ENCODE data around the gene FASTK.
A peak's percentile ranks its signal among the peaks of the same experiment; 100 is the strongest.

FASTK gene

DNA sequence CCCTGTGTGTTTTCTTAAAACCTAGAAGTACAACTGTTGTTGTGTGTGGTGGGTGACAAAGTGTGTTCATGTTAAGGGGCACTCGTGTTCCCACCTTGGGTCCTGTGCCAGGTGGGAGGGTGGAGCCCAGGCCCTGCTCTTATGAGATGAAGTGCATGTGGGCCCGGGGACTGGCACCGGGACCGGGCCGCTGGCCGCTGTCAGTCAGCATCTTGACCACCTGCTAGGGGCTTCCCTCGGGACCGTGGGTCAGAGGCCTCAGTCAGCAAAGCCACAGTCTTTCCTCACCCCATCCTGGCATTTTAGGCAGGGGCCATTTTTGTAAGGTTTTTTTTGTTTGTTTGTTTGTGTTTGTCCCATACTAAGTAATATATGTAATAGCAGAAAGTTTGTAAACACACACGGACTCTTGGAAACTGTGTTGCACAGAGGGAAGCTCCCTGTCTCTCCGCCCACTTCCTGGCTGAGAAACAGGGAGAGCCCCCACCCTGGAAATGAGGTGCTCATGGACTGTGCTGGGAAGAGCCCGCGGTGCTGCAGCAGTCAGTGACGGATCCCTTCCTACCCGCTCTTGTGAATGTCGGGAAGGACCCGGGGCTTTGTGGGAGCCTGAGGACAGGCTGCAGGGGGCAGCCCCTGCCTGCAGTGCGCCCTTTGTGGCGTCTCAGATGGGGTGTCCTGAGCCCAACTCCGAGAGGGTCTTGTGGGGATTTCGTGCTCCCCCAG is 19.0 kb upstream of the FASTK start:
- H3K27me3 Mint-ChIP-seq, result no peaks in the 10 kb centered on the region
- H3K9me3 Mint-ChIP-seq, result no peaks in the 10 kb centered on the region
- peaks cover 76% of the 10 kb centered on the region for H3K4me1 Mint-ChIP-seq (ENCODE audit: low read depth)
- H3K36me3 Mint-ChIP-seq (ENCODE audit: low read depth), result peaks cover 71% of the 10 kb centered on the region
- H3K4me3 Mint-ChIP-seq, result no peak overlapping the region
- intact Hi-C loops (cut with micrococcal nuclease), result no loop called here
- no peak overlapping the region for H3K27ac Mint-ChIP-seq

DNA sequence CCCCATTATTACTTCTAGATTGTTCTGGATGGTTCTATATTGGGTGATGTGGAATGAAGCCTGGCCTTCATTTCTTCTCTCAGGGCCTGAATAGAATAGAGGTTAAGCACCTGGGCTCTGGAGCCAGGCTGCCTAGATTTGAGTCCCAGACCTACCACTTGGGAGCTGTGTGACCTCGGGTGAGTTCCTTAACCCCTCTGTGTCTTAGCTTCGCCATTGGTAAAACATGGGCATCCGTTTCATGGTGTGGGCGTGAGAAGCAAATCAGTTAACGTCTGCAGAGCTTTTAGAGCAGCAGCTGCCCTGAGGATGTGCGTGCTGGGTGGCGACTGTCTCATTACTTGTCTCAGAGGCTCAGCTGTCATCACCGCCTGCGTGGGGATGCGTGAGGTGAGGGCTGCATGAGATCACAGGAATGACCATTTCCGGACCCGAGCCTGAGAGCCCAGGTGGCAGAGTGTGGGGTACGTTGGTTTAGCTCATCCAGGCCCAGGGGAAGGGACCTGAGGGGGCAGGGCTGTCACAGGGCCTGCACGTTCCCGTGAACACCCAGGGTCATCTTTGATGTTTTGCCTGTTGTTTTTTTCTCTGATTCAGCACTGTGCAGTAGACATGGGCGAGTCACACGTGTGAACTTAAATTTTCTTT is 15.3 kb upstream of the FASTK start:
- H3K36me3 Mint-ChIP-seq (ENCODE audit: low read depth), result peaks cover 75% of the 10 kb centered on the region

GRCh38 chr7:151095123-151095797 is 14.7 kb upstream of the FASTK start:
- peak overlapping the region; percentile 10 for H3K27ac Mint-ChIP-seq
- peaks cover 83% of the 10 kb centered on the region for H3K4me1 Mint-ChIP-seq (ENCODE audit: low read depth)
- H3K9me3 Mint-ChIP-seq, result no peaks in the 10 kb centered on the region
- H3K27me3 Mint-ChIP-seq, result no peaks in the 10 kb centered on the region
- intact Hi-C loops (cut with micrococcal nuclease), result no loop called here
- H3K36me3 Mint-ChIP-seq (ENCODE audit: low read depth), result peaks cover 78% of the 10 kb centered on the region
- H3K4me3 Mint-ChIP-seq, result no peak overlapping the region

More for the DNA sequence above, 15.3 kb upstream of the FASTK start:
- intact Hi-C loops (cut with micrococcal nuclease), result no loop called here
- no peaks in the 10 kb centered on the region for H3K9me3 Mint-ChIP-seq
- peaks cover 79% of the 10 kb centered on the region for H3K4me1 Mint-ChIP-seq (ENCODE audit: low read depth)
- no peaks in the 10 kb centered on the region for H3K27me3 Mint-ChIP-seq
- H3K4me3 Mint-ChIP-seq, result no peak overlapping the region
- no peak overlapping the region for H3K27ac Mint-ChIP-seq

DNA sequence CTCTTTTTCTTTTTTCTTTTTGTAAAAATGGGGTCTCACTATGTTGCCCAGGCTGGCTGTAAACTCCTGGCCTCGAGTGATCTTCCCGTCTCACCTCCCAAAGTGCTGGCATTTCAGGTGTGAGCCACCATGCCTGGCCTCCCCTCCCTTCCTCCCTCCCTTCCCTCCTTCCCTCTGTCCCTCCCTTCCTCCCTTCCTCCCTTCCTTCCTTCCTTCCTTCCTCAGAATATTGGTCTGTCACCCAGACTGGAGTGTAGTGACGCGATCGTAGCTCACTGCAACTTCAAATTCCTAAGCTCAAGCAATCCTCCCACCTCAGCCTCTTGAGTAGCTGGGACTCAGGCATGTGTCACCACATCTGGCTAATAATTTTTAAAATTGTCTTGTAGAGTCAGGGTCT is 14.1 kb upstream of the FASTK start:
- no peaks in the 10 kb centered on the region for H3K9me3 Mint-ChIP-seq
- intact Hi-C loops (cut with micrococcal nuclease), result no loop called here

DNA sequence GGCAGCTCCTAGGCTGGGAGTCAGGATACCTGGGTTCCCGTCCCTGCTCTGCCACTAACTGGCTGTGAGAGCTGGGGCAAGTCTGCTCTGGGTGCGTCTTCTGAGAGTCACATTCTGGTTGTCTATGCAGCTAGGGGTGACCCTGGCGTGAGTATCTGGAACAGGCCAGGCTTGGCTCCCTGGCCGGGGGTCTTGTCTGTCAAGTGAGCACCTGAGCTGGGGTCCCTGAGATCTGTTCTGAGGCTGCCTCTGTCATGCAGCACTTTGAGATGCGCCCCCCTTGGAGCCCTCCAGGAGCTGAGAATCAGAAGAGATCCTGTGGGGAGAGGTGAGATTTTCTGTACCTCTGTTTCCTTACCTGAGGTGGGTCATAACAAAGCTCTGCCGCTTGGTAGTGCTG is 13.1 kb upstream of the FASTK start:
- Mint-ChIP-seq H3K4me1 (ENCODE audit: low read depth) (peaks cover 90% of the 10 kb centered on the region), H3K4me3 (no peak overlapping the region), H3K27ac (no peak overlapping the region), H3K27me3 (no peaks in the 10 kb centered on the region), H3K9me3 (no peaks in the 10 kb centered on the region), H3K36me3 (ENCODE audit: low read depth) (peaks cover 93% of the 10 kb centered on the region)
- intact Hi-C loops (cut with micrococcal nuclease), result no loop called here

More for the DNA sequence above, 14.1 kb upstream of the FASTK start:
- Mint-ChIP-seq H3K4me3 (no peak overlapping the region), H3K4me1 (ENCODE audit: low read depth) (peaks cover 85% of the 10 kb centered on the region), H3K27ac (peak overlapping the region; percentile 10), H3K36me3 (ENCODE audit: low read depth) (peaks cover 84% of the 10 kb centered on the region), H3K27me3 (no peaks in the 10 kb centered on the region)

DNA sequence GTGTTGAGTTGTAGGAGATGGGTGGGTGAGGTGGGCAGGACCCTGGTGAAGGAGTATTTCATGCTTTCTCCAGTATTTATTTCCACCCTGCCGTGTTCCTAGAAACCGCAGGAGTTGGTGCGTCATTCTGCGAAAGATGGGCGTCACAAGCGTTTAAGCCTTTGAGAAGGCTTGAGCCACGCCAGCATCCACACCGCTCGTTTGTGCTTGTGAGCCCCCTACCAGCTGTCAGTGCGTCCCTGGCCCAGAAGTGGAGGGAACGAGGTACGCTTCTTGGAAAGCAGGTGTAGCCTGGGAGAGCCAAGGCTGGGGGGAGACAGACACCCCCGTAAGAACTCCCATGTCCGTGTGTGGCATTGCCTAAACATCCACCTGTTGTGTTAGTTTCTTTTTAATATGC is 11.4 kb upstream of the FASTK start:
- Mint-ChIP-seq H3K36me3 (ENCODE audit: low read depth) (peaks cover 94% of the 10 kb centered on the region), H3K4me3 (no peak overlapping the region), H3K4me1 (ENCODE audit: low read depth) (peaks cover 86% of the 10 kb centered on the region), H3K27ac (peak overlapping the region; percentile 96), H3K27me3 (no peaks in the 10 kb centered on the region), H3K9me3 (no peaks in the 10 kb centered on the region)
- intact Hi-C loops (cut with micrococcal nuclease), result no loop called here

DNA sequence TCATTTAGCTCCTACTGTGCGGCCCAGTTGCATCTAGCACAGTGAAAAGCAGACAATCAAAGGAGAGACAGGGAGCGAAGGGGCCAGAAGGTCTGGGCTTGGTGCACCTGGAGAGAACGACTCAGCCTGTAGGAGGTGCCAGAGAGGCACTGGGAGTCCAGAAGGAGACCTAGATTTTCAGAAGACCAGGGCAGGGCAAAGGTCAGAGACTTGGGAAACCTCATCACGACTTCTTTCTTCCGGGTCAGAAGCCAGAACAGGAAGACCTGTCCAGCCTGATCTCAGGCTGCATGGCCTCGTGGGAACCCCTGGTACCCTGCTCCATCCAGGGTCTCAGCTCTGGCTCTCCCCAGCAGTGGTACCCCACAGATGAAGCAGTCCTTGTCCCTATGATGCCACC is 10.8 kb upstream of the FASTK start:
- intact Hi-C loops (cut with micrococcal nuclease), result no loop called here
- Mint-ChIP-seq H3K4me1 (ENCODE audit: low read depth) (peaks cover 81% of the 10 kb centered on the region), H3K9me3 (no peaks in the 10 kb centered on the region), H3K27ac (peak overlapping the region; percentile 96), H3K36me3 (ENCODE audit: low read depth) (peaks cover 91% of the 10 kb centered on the region), H3K4me3 (peak overlapping the region; percentile 20), H3K27me3 (no peaks in the 10 kb centered on the region)

- no peaks in the 10 kb centered on the region for H3K9me3 Mint-ChIP-seq
- H3K27me3 Mint-ChIP-seq, result no peaks in the 10 kb centered on the region
- H3K4me1 Mint-ChIP-seq (ENCODE audit: low read depth), result peaks cover 77% of the 10 kb centered on the region
- no peak overlapping the region for H3K4me3 Mint-ChIP-seq
- peak overlapping the region; percentile 96 for H3K27ac Mint-ChIP-seq
- peaks cover 87% of the 10 kb centered on the region for H3K36me3 Mint-ChIP-seq (ENCODE audit: low read depth)
- intact Hi-C loops (cut with micrococcal nuclease), result no loop called here
Observed at GRCh38 chr7:151091003-151091402, 10.4 kb upstream of the FASTK start.

DNA sequence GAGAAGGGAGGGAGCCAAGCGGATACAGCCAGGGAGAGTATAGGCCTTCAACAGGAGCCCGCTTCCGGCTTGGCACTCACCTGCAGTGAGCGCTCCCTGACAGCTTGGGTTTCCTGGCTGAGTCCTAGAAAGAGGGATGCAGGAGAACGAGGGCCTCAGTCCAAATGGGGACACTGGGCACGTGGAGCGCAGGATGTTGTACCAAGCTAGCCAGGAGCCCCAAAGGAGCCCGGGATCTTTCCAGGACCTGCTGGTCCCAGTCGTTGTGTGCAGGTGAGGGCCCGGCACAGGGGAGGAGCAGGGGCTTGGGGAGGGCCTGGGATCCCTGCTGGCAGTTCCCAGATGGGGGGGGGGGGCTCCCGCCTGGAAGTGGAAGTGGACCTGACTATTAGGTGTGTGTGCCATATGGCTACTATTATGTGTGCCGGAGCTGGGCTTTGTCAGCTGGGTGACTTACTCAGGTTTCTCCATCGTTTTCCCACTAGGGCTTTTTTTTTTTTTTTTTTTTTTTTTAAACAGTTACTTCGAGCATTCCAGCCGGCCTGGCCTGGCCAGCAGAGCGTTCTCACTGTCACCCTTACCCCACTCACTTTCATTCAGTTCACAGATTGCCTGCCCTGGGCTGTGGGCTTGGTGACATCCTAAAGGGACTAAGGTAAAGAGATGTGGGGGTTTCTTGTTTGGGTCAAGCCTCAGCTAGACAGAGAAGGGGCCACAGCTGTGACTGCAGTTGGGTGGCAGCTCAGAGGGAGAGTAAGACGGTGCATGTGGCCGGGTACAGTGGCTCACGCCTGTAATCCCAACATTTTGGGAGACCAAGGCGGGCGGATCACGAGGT is 9.5 kb upstream of the FASTK start:
- Mint-ChIP-seq H3K4me3 (peak overlapping the region; percentile 79), H3K27ac (peak overlapping the region; percentile 96), H3K36me3 (ENCODE audit: low read depth) (peaks cover 81% of the 10 kb centered on the region), H3K27me3 (no peaks in the 10 kb centered on the region), H3K9me3 (no peaks in the 10 kb centered on the region), H3K4me1 (ENCODE audit: low read depth) (peaks cover 77% of the 10 kb centered on the region)
- intact Hi-C loops (cut with micrococcal nuclease), result loop anchor here (2.0 to 10.0 kb wide), 2 partner anchors 61 to 305 kb away; partner anchors contain the start of gene ABCB8

GRCh38 chr7:151088856-151089699 is 8.5 kb upstream of the FASTK start:
- Mint-ChIP-seq H3K9me3 (no peaks in the 10 kb centered on the region), H3K4me3 (peak overlapping the region; percentile 79), H3K36me3 (ENCODE audit: low read depth) (peaks cover 71% of the 10 kb centered on the region), H3K4me1 (ENCODE audit: low read depth) (peaks cover 72% of the 10 kb centered on the region), H3K27ac (peak overlapping the region; percentile 96), H3K27me3 (no peaks in the 10 kb centered on the region)
- intact Hi-C loops (cut with micrococcal nuclease), result loop anchor here (2.0 to 10.0 kb wide), 2 partner anchors 60 to 304 kb away; partner anchors contain the start of gene ABCB8

DNA sequence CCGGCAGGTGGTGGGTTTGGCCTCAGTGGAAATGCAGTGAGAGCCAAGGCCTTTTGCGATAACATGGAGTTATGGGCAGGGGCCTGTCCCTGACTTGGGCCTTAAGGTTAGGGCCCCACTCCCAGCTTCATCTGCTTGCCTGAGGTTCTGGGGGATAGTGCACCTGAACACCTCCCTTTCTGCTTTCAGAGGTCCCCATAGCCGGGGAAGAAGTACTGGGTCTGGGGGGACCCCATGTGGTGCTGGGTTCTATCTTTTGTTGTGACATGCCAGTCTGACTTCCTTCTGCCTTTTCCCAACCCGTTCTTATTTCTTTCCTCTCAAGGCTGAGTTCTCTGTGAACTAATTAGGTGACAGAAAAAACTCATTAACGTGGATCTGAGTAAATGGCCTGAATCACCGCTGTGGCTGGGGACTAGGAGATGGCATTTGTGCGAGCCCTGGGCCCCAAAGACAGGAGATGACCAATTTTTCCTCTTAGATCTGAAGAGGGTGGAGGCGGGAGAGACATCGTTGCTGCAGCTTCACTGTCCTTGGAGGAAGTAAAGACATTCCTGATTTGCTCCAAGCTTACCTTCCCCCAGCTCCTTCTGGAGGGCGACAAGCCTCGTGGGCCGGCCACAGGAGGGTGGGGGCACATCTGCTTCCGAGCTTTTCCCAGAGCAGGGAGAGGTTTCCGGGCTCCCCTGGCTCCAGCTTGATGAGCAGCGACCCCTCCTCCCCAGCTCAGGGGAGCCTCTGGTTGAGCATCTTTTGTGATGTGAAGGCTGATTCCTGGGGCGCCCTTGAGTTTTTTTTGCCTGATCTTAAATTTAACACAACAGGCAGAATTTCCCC is 7.6 kb upstream of the FASTK start:
- H3K9me3 Mint-ChIP-seq, result no peaks in the 10 kb centered on the region
- H3K4me3 Mint-ChIP-seq, result peak overlapping the region; percentile 79
- H3K4me1 Mint-ChIP-seq (ENCODE audit: low read depth), result peaks cover 65% of the 10 kb centered on the region
- no peaks in the 10 kb centered on the region for H3K27me3 Mint-ChIP-seq
- intact Hi-C loops (cut with micrococcal nuclease), result loop anchor here (2.0 to 10.0 kb wide), 2 partner anchors 59 to 303 kb away; partner anchors contain the start of gene ABCB8
- peaks cover 64% of the 10 kb centered on the region for H3K36me3 Mint-ChIP-seq (ENCODE audit: low read depth)
- H3K27ac Mint-ChIP-seq, result peak overlapping the region; percentile 96

Measured in dendritic cell treated with granulocyte-macrophage colony-stimulating factor and Interleukin-4, amounts not matched to agents 40 ng/mL and 50 ng/mL, for 4 days (primary cell).